Trophoblast cell (in vitro differentiated cells and primary cell): ENCODE data around the gene TEAD3.
"Not testable (repeated sequence)": the region's sequence is repeated elsewhere in the genome, so short reads cannot be mapped to it uniquely, and the experiment has no call there.

Source experiments
- DNase-seq, 2 donors: peaks; one replicate each; pipeline ENCODE4 v3.0.0-alpha.2; 2016
- H2AFZ ChIP-seq: 2 replicates; pipeline ENCODE4 v1.6.1; 2013; ENCODE audit warnings: low read length, moderate library complexity, mild to moderate bottlenecking; ENCODE audit not compliant: insufficient read depth, poor library complexity
- H2AK5ac ChIP-seq: 2 replicates; pipeline ENCODE4 v1.6.1; 2013; ENCODE audit warnings: mild to moderate bottlenecking, low read length
- H2BK120ac ChIP-seq: 2 replicates; pipeline ENCODE4 v1.6.1; 2013; ENCODE audit warnings: low read length, mild to moderate bottlenecking, moderate library complexity; ENCODE audit not compliant: insufficient read depth, poor library complexity
- H2BK12ac ChIP-seq: 2 replicates; pipeline ENCODE4 v1.6.1; 2013; ENCODE audit warnings: mild to moderate bottlenecking, low read length, moderate library complexity
- H2BK5ac ChIP-seq: 2 replicates; pipeline ENCODE4 v1.6.1; 2013; ENCODE audit warnings: low read length, low read depth, moderate library complexity, mild to moderate bottlenecking; ENCODE audit not compliant: poor library complexity
- H3K14ac ChIP-seq: 2 replicates; pipeline ENCODE4 v1.6.1; 2013; ENCODE audit warnings: mild to moderate bottlenecking, low read length
- H3K18ac ChIP-seq: 2 replicates; pipeline ENCODE4 v1.6.1; 2013; ENCODE audit warnings: mild to moderate bottlenecking, low read length
- H3K23ac ChIP-seq: 2 replicates; pipeline ENCODE4 v1.6.1; 2013; ENCODE audit warnings: low read length
- H3K27ac ChIP-seq: 2 replicates; pipeline ENCODE4 v1.5.1; 2013; ENCODE audit warnings: low read depth, mild to moderate bottlenecking, inconsistent platforms, low read length, moderate library complexity
- H3K27me3 ChIP-seq: 2 replicates; pipeline ENCODE4 v1.6.1; 2013; ENCODE audit warnings: inconsistent platforms, mild to moderate bottlenecking, low read length, moderate library complexity; ENCODE audit not compliant: insufficient read depth
- H3K36me3 ChIP-seq, 2 experiments: 1 replicate in 1 of 2; 2 replicates in 1 of 2; pipeline ENCODE4 v1.6.1; 2013; ENCODE audit warnings: low read length in 2 of 2, mild to moderate bottlenecking in 2 of 2, moderate library complexity in 1 of 2; ENCODE audit not compliant: insufficient read depth in 2 of 2, control insufficient read depth in 1 of 2
- H3K4ac ChIP-seq: 2 replicates; pipeline ENCODE4 v1.6.1; 2013; ENCODE audit warnings: low read depth, mild to moderate bottlenecking, low read length, moderate library complexity
- H3K4me1 ChIP-seq, 2 experiments: 1 replicate in 1 of 2; 2 replicates in 1 of 2; pipeline ENCODE4 v1.6.1; 2013; ENCODE audit warnings: low read length in 2 of 2, mild to moderate bottlenecking in 2 of 2, moderate library complexity in 1 of 2; ENCODE audit not compliant: insufficient read depth in 2 of 2, control insufficient read depth in 1 of 2
- H3K4me2 ChIP-seq: 2 replicates; pipeline ENCODE4 v1.6.1; 2013; ENCODE audit warnings: inconsistent platforms, mild to moderate bottlenecking, low read length, moderate library complexity
- H3K4me3 ChIP-seq: 2 replicates; pipeline ENCODE4 v1.5.1; 2013; ENCODE audit warnings: mild to moderate bottlenecking, low read depth, low read length, inconsistent platforms
- H3K79me1 ChIP-seq: one replicate; pipeline ENCODE4 v1.6.1; 2013; ENCODE audit warnings: low read length
- H3K79me2 ChIP-seq: 2 replicates; pipeline ENCODE4 v1.6.1; 2013; ENCODE audit warnings: low read length, mild to moderate bottlenecking; ENCODE audit not compliant: control insufficient read depth, insufficient read depth, poor library complexity
- H3K9ac ChIP-seq: 2 replicates; pipeline ENCODE4 v1.6.1; 2013; ENCODE audit warnings: mild to moderate bottlenecking, low read length
- H3K9me3 ChIP-seq: 2 replicates; pipeline ENCODE4 v1.6.1; 2013; ENCODE audit warnings: low read depth, mild to moderate bottlenecking, control low read depth, inconsistent platforms, low read length; ENCODE audit not compliant: insufficient read depth
- H4K12ac ChIP-seq: 2 replicates; pipeline ENCODE4 v1.6.1; 2013; ENCODE audit warnings: low read depth, mild to moderate bottlenecking, low read length, moderate library complexity
- H4K8ac ChIP-seq: 2 replicates; pipeline ENCODE4 v1.6.1; 2013; ENCODE audit warnings: low read depth, mild to moderate bottlenecking, low read length, moderate library complexity
- H4K91ac ChIP-seq: one replicate; pipeline ENCODE4 v1.6.1; 2013; ENCODE audit warnings: low read depth, mild to moderate bottlenecking, low read length, moderate library complexity
- WGBS: extraction: QIAGEN DNeasy Blood & Tissue Kit; methylation state at CpG from one replicate; pipeline ENCODE4 v1.1.7; 2013; ENCODE audit warnings: missing lambda C conversion rate; ENCODE audit not compliant: insufficient read length, insufficient coverage; ENCODE audit errors: extremely low coverage; 5-methylcytosine and 5-hydroxymethylcytosine counted together

Gene TEAD3

GRCh38 chr6:35516712-35517111 is 19.8 kb upstream of the TEAD3 start:
- H3K4ac ChIP-seq = no peak overlapping the region
- H3K14ac ChIP-seq = no peak overlapping the region
- no peak overlapping the region for H3K18ac ChIP-seq
- no peak overlapping the region for H2AK5ac ChIP-seq
- H4K91ac ChIP-seq = no peak overlapping the region
- peaks cover 5% of the 10 kb centered on the region for H3K79me1 ChIP-seq
- no peak overlapping the region for H4K12ac ChIP-seq
- H3K23ac ChIP-seq = no peak overlapping the region
- no peak overlapping the region for H3K4me2 ChIP-seq
- H2BK12ac ChIP-seq = no peak overlapping the region
- no CpG with 5 or more reads among the region's 6 CpGs for WGBS
- no peak overlapping the region for H4K8ac ChIP-seq
- H3K4me1 ChIP-seq = peaks cover 0 to 2% of the 10 kb centered on the region in 2 experiments
- peak; percentile 85 to 94 for DNase-seq
- H3K27ac ChIP-seq = no peak overlapping the region
- H3K9ac ChIP-seq = no peak overlapping the region
- no peaks in the 10 kb centered on the region for H3K9me3 ChIP-seq
- no peak overlapping the region for H2BK5ac ChIP-seq
- no peak overlapping the region for H2AFZ ChIP-seq
- no peaks in the 10 kb centered on the region for H3K27me3 ChIP-seq
- no peak overlapping the region for H3K4me3 ChIP-seq
- H3K36me3 ChIP-seq = no peaks in the 10 kb centered on the region
- no peak overlapping the region for H2BK120ac ChIP-seq
- H3K79me2 ChIP-seq = no peaks in the 10 kb centered on the region

- WGBS = no CpG with 5 or more reads among the region's 6 CpGs
- H3K4me3 ChIP-seq, H3K36me3 ChIP-seq, H2BK5ac ChIP-seq, H2BK12ac ChIP-seq, H4K12ac ChIP-seq, H3K79me2 ChIP-seq, H3K79me1 ChIP-seq, H4K8ac ChIP-seq, H4K91ac ChIP-seq, H3K27ac ChIP-seq, H2AFZ ChIP-seq, H3K23ac ChIP-seq, H3K9ac ChIP-seq, H3K4ac ChIP-seq, H2BK120ac ChIP-seq, H3K27me3 ChIP-seq, H3K4me2 ChIP-seq, H3K4me1 ChIP-seq, H3K14ac ChIP-seq, H3K18ac ChIP-seq, H2AK5ac ChIP-seq, H3K9me3 ChIP-seq: not testable (repeated sequence)
- peak; percentile 53 to 60 for DNase-seq
Measured at GRCh38 chr6:35515939-35516338, 19.1 kb upstream of the TEAD3 start.

DNA sequence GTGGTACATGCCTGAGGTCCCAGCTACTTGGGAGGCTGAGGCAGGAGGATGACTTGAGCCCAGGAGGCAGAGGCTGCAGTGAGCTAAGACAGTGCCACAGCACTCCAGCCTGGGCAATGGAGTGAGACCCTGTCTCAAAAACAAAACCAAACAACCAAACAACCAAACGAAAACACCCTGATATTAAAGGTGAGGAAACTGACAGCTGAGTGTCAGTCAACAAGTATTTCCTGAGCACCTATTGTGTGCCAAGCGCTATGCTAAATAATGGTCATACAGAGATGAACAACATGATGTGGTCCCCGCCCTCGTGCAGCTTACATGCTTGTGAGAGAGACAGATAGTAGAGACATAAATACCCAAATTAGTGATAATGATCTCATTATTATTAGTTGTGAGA is 17.7 kb upstream of the TEAD3 start:
- Histone ChIP-seq H3K4ac (no peak overlapping the region), H4K8ac (no peak overlapping the region)
- no CpG with 5 or more reads among the region's 4 CpGs for WGBS

DNA sequence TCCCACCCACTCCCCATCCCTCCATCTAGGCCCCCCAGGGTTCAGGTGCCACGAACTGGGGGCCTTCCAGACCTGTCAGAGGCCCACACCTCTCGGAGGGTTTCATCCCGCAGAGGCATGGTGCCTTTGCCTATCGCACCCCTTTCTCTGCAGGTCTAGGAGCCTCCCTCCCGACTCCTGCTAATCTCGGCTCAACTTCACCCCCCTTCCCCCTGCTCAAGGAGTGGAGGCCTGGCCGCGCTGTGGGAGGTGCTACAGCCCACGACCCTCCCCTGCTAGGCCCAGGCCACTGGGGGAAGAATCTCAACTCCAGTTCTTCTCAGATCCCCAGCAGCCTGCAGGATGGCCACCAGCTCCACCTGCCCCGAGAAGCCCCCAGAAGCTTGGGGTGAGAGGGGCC is 15.9 kb upstream of the TEAD3 start, which contains the start of gene TULP1:
TSS of gene TULP1 (minus strand) at position 157 of the 400 bp plus-strand sequence. CDS start at position 119, 38 bp downstream.
- H4K91ac ChIP-seq = no peak within 1 kb of the TSS
- no peak within 1 kb of the TSS for H3K4ac ChIP-seq
- H3K4me1 ChIP-seq = no peaks in the 10 kb centered on the region
- H2BK12ac ChIP-seq = no peak within 1 kb of the TSS
- H3K4me2 ChIP-seq = no peak within 1 kb of the TSS
- H3K14ac ChIP-seq = no peak within 1 kb of the TSS
- H3K9me3 ChIP-seq = no peaks in the 10 kb centered on the region
- H3K4me3 ChIP-seq = no peak within 1 kb of the TSS
- no peak within 1 kb of the TSS for H2BK120ac ChIP-seq
- no peak within 1 kb of the TSS for H3K9ac ChIP-seq
- no CpG with 5 or more reads among the region's 10 CpGs for WGBS
- no peaks in the 10 kb centered on the region for H3K27me3 ChIP-seq
- H3K36me3 ChIP-seq = no peaks in the 10 kb centered on the region
- no peak within 1 kb of the TSS for H2AFZ ChIP-seq
- H4K12ac ChIP-seq = no peak within 1 kb of the TSS
- DNase-seq = no peak
- H3K79me2 ChIP-seq = no peaks in the 10 kb centered on the region
- peak within 1 kb of the TSS; percentile 28 for H4K8ac ChIP-seq
- H2AK5ac ChIP-seq = peak within 1 kb of the TSS; percentile 57
- no peaks in the 10 kb centered on the region for H3K79me1 ChIP-seq
- no peak within 1 kb of the TSS for H3K23ac ChIP-seq
- no peak within 1 kb of the TSS for H2BK5ac ChIP-seq
- no peak within 1 kb of the TSS for H3K27ac ChIP-seq
- H3K18ac ChIP-seq = no peak within 1 kb of the TSS

More for the DNA sequence above, 17.7 kb upstream of the TEAD3 start:
- Histone ChIP-seq H3K14ac (no peak overlapping the region), H2BK120ac (no peak overlapping the region), H3K4me1 (peaks cover 0 to 2% of the 10 kb centered on the region in 2 experiments), H2BK12ac (no peak overlapping the region), H3K27ac (no peak overlapping the region), H3K23ac (no peak overlapping the region), H3K27me3 (no peaks in the 10 kb centered on the region), H3K36me3 (no peaks in the 10 kb centered on the region), H3K4me2 (no peak overlapping the region), H4K12ac (no peak overlapping the region), H3K9me3 (no peaks in the 10 kb centered on the region), H2AK5ac (no peak overlapping the region), H3K79me2 (no peaks in the 10 kb centered on the region), H4K91ac (no peak overlapping the region), H3K9ac (no peak overlapping the region), H2AFZ (no peak overlapping the region), H3K18ac (no peak overlapping the region), H2BK5ac (no peak overlapping the region), H3K4me3 (no peak overlapping the region), H3K79me1 (no peaks in the 10 kb centered on the region)
- DNase-seq = no peak
